ENCODE results near the gene FKBP14. TPM values are rescaled to one million over a fixed set of nuclear protein-coding genes. Genes with fewer than 3 reads are reported as not detected.

Gene FKBP14
- total and polyA plus RNA-seq, 2 of the 8 experiments (the other 6 are each of a cell fraction or from before 2014, with no cell fraction given) = 3.2 to 20.7 TPM

DNA sequence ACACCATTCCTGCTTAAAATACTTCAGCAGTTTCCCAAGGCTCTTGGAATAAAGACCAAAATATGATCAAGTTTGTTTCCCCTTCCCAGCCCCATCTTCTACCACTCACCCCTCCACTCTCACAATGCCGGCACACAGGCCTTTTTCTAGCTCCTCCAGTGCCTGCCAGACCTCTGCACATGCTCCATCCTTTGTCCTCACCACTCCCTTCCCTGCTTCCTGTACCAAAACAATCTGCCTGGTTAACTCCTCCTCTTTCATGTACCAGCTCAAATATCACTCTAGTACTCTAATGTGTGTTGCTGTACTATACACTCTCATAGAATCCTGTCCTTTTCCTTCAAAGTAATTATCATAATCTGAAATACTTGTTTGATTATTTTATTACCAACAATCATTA lies 56.3 kb downstream of the FKBP14 start:
- Histone ChIP-seq H3K23me2 (ENCODE audit: low read depth, low read length) (no peaks in the 10 kb centered on the region), H3K36me3 (ENCODE audit: control insufficient read depth in 2 of 4, insufficient read depth in 4 of 4, low read length in 3 of 4) (peaks cover 0 to 14% (median 5%) of the 10 kb centered on the region in 4 experiments; a peak in 5 of 8 replicates), H3K27me3 (replicated peaks in 1 of 4; ENCODE audit: control insufficient read depth in 3 of 4, extremely low read depth in 1 of 4, insufficient read depth in 3 of 4, low read length in 3 of 4) (no peaks in the 10 kb centered on the region), H3K79me1 (ENCODE audit: low read depth, low read length) (peaks cover 4% of the 10 kb centered on the region; the same call in 1 of the 2 replicates), H3K27ac (ENCODE audit: low read depth, low read length) (no peak overlapping the region), H2BK120ac (replicated peaks; ENCODE audit: low read depth, low read length) (no peak overlapping the region), H2AK5ac (ENCODE audit: low read depth, low read length) (no peak overlapping the region), H2AFZ (ENCODE audit: low read length) (no peak overlapping the region), H2BK12ac (ENCODE audit: low read depth, low read length) (no peak overlapping the region), H3K4me3 (ENCODE audit: extremely low read depth in 1 of 4, insufficient read depth in 2 of 4, low read depth in 3 of 4, low read length in 4 of 4) (no peak overlapping the region), H4K8ac (ENCODE audit: extremely low read depth, insufficient read depth, low read length) (no peak overlapping the region), H3K4me1 (replicated peaks in 1 of 4; ENCODE audit: control insufficient read depth in 3 of 4, insufficient read depth in 4 of 4, low read length in 3 of 4) (no peaks in the 10 kb centered on the region), H4K5ac (ENCODE audit: insufficient read length, low read depth, low read length) (no peak overlapping the region), H3K18ac (ENCODE audit: extremely low read depth, low read length) (no peak overlapping the region), H2BK5ac (ENCODE audit: low read depth, low read length) (no peak overlapping the region), H3K56ac (replicated peaks; ENCODE audit: insufficient read length, low read depth, low read length) (no peak overlapping the region), H4K91ac (replicated peaks; ENCODE audit: insufficient read length, low read length) (no peak overlapping the region), H3K9me3 (ENCODE audit: insufficient read depth in 2 of 2, low read depth in 1 of 2, low read length in 1 of 2) (no peaks in the 10 kb centered on the region), H4K20me1 (replicated peaks in 1 of 2; ENCODE audit: control insufficient read depth in 1 of 2, insufficient read depth in 2 of 2, low read length in 2 of 2) (peaks cover 2 to 5% of the 10 kb centered on the region in 2 experiments), H3K14ac (ENCODE audit: insufficient read length) (no peak overlapping the region), H3K79me2 (ENCODE audit: control insufficient read depth in 1 of 2, insufficient read depth in 2 of 2, low read length in 2 of 2) (peaks cover 4 to 45% of the 10 kb centered on the region in 2 experiments; a peak in 2 of 4 replicates), H2BK15ac (ENCODE audit: low read length) (no peak overlapping the region), H3K4me2 (ENCODE audit: insufficient read depth in 1 of 2, low read depth in 2 of 2, low read length in 2 of 2) (no peak overlapping the region), H3K23ac (ENCODE audit: insufficient read length) (no peak overlapping the region), H3K4ac (replicated peaks; ENCODE audit: insufficient read length, low read depth, low read length) (no peak overlapping the region), H2BK20ac (ENCODE audit: low read length) (no peak overlapping the region), H3K9ac (replicated peaks in 1 of 4; ENCODE audit: extremely low read depth in 1 of 4, low read depth in 3 of 4, low read length in 3 of 4) (no peak overlapping the region)
- DNase-seq (ENCODE audit: low read depth in 1 of 2, low spot score in 2 of 2) (no peak), FAIRE-seq (no peak)
- POLR2A ChIA-PET (ENCODE audit: partially characterized antibody) = no interaction called here
- 86% methylated on average over 1 of the region's 1 CpG; no CpG with 5 or more reads in 1 of the 2 experiments for WGBS, 2 experiments (ENCODE audit: extremely low coverage in 1 of 2, insufficient coverage in 1 of 2, insufficient read length in 1 of 2, insufficient replicate concordance in 2 of 2, low coverage in 1 of 2, low lambda C conversion rate in 2 of 2, missing lambda C conversion rate in 1 of 2)
- CTCF ChIA-PET (ENCODE audit: partially characterized antibody) = interaction anchor here (1.5 to 3.7 kb wide), 3 partner anchors 8 to 92 kb away, joined by 4 to 10 read pairs (median 9); no protein-coding TSS in a partner anchor
- TF ChIP-seq CHD1 (IDR thresholded peaks at IDR 0.05; ENCODE audit: low read depth, low read length) = no peak
- TF ChIP-seq GTF2F1 (IDR thresholded peaks at IDR 0.05; ENCODE audit: borderline replicate concordance, low read depth, low read length) = no peak

Data from H1 (cell line).